HepG2 (cell line): ENCODE measurements around the gene DAD1. TPM values are rescaled to one million over a fixed set of nuclear protein-coding genes. Genes with fewer than 3 reads are reported as not detected.

Source experiments
- ATAC-seq: fragments of 200-7000 bp; cut with Tn5 transposase; 3 replicates; pipeline ENCODE4 v1.9.1; 2020; ENCODE audit warnings: mild to moderate bottlenecking, moderate library complexity
- BruUV-seq: library from RNA; stranded (reverse); fragments of 400-500 nt; replicated peaks from 2 replicates; lab custom pipeline; 2021; lab: Mats Ljungman, UMichigan
- CTCF ChIA-PET: fragments of 300-600 bp; formaldehyde crosslinking; extraction: SDS; loops from one replicate; lab custom pipeline; 2021; ENCODE audit warnings: low total read pairs, inconsistent platforms, low intra/inter-chr PET ratio; lab: Yijun Ruan, JAX
- POLR2A ChIA-PET: fragments of 350-600 bp; sonication (Branson Sonifier 250); formaldehyde crosslinking; loops from one replicate; lab custom pipeline; 2020; ENCODE audit warnings: antibody characterized with exemption, inconsistent platforms; lab: Yijun Ruan, JAX
- DNase-seq: peaks from one replicate; pipeline ENCODE4 v3.0.0-alpha.2; 2015; ENCODE audit warnings: low spot score
- FAIRE-seq: peaks from 3 replicates; lab custom pipeline; 2011; peaks lifted over from hg19 to GRCh38; lab: Jason Lieb, UNC
- H2AFZ ChIP-seq: one replicate; pipeline ENCODE4 v1.6.1; 2011; ENCODE audit warnings: low read length, inconsistent platforms
- H3K27ac ChIP-seq: fragments of 300-600 bp; 3 replicates; pipeline ENCODE4 v1.8.0; 2011; ENCODE audit warnings: mixed run types, mild to moderate bottlenecking, mixed read lengths, low read length, inconsistent platforms; ENCODE audit not compliant: insufficient read depth; ENCODE audit errors: extremely low read length
- H3K27me3 ChIP-seq, 2 experiments: fragments of 200-600 bp in 1 of 2; 2 replicates in 1 of 2; 3 replicates in 1 of 2; pipeline versions ENCODE4 v1.6.0 to v1.8.0; 2011; ENCODE audit warnings: low read length in 2 of 2, mild to moderate bottlenecking in 2 of 2, moderate library complexity in 2 of 2, inconsistent platforms in 1 of 2; ENCODE audit not compliant: insufficient read depth in 2 of 2, control insufficient read depth in 1 of 2
- H3K36me3 ChIP-seq, 2 experiments: fragments of 200-600 bp in 1 of 2; replicated peaks in 1 of 2; 2 replicates in 1 of 2; 3 replicates in 1 of 2; pipeline versions ENCODE4 v1.5.1 to v1.8.0; 2011; ENCODE audit warnings: low read length in 2 of 2, inconsistent platforms in 1 of 2; ENCODE audit not compliant: insufficient read depth in 2 of 2, control insufficient read depth in 1 of 2
- H3K4me1 ChIP-seq: 2 replicates; pipeline ENCODE4 v1.5.1; 2012; ENCODE audit warnings: low read length, inconsistent platforms; ENCODE audit not compliant: insufficient read depth
- H3K4me2 ChIP-seq: 2 replicates; pipeline ENCODE4 v1.6.0; 2011; ENCODE audit warnings: low read depth, low read length, inconsistent platforms
- H3K4me3 ChIP-seq, 3 experiments: fragments of 200-600 bp in 1 of 3; sonication (generic), shearing (Covaris generic) in 1 of 3; replicated peaks in 1 of 3; 2 replicates each; pipeline ENCODE4 v1.5.1; 2011 to 2016; ENCODE audit warnings: low read length in 3 of 3, inconsistent platforms in 2 of 3, low read depth in 2 of 3, mild to moderate bottlenecking in 2 of 3, control low read depth in 1 of 3, mixed read lengths in 1 of 3; ENCODE audit not compliant: insufficient read depth in 1 of 3
- H3K79me2 ChIP-seq: one replicate; pipeline ENCODE4 v1.6.1; 2011; ENCODE audit warnings: low read length, inconsistent platforms; ENCODE audit not compliant: insufficient read depth
- H3K9ac ChIP-seq: 2 replicates; pipeline ENCODE4 v1.6.0; 2011; ENCODE audit warnings: mild to moderate bottlenecking, low read depth, low read length, inconsistent platforms; ENCODE audit not compliant: insufficient read depth
- H3K9me3 ChIP-seq: 2 replicates; pipeline ENCODE4 v1.5.1; 2012; ENCODE audit warnings: mild to moderate bottlenecking, low read length
- H4K20me1 ChIP-seq: 2 replicates; pipeline ENCODE4 v1.6.0; 2011; ENCODE audit warnings: inconsistent platforms, mild to moderate bottlenecking, low read length, moderate library complexity; ENCODE audit not compliant: insufficient read depth
- CREBL2 ChIP-seq: sonication (generic); formaldehyde crosslinking; IDR thresholded peaks from 2 replicates; pipeline ENCODE4 v1.8.1; 2023; ENCODE audit warnings: missing genetic modification reagents, mild to moderate bottlenecking, borderline replicate concordance
- ERF ChIP-seq: IDR thresholded peaks from 2 replicates; pipeline ENCODE4 v1.6.1; 2018; ENCODE audit warnings: missing biosample characterization, missing genetic modification reagents
- RBFOX2 ChIP-seq: fragments of 200-400 bp; formaldehyde crosslinking; IDR thresholded peaks from 2 replicates; pipeline ENCODE4 v1.6.1; 2017; ENCODE audit warnings: low read depth, mild to moderate bottlenecking, low read length
- RBM39 ChIP-seq: fragments of 200-400 bp; formaldehyde crosslinking; IDR thresholded peaks from one replicate; pipeline ENCODE4 v1.6.1; 2018; ENCODE audit warnings: antibody characterized with exemption, mild to moderate bottlenecking, low read depth, low read length; ENCODE audit not compliant: poor library complexity, severe bottlenecking
- SIX1 ChIP-seq: sonication (generic); formaldehyde crosslinking; IDR thresholded peaks from 2 replicates; pipeline ENCODE4 v1.4.0; 2020; ENCODE audit warnings: missing genetic modification reagents, borderline replicate concordance
- ZNF773 ChIP-seq: sonication (generic); formaldehyde crosslinking; IDR thresholded peaks from 2 replicates; pipeline ENCODE4 v1.4.0; 2020; ENCODE audit warnings: missing genetic modification reagents, borderline replicate concordance
- WGBS: methylation state at CpG from one replicate; pipeline ENCODE4 v1.1.6; 2017; ENCODE audit warnings: low lambda C conversion rate; 5-methylcytosine and 5-hydroxymethylcytosine counted together
- in situ Hi-C: cut with HindIII; loops from 2 replicates; pipeline ENCODE4 v1.10.0; 2017; ENCODE audit warnings: low pct_unique_long_range_greater_than_20kb; ENCODE audit not compliant: extremely low pct_ligation_motif_present
- intact Hi-C: fragments of 100-400 bp; cut with micrococcal nuclease; formaldehyde crosslinking; loops from one replicate; pipeline ENCODE4 v1.10.0; 2022; ENCODE audit not compliant: unreplicated experiment
- polyA plus RNA-seq, 8 experiments: library from polyadenylated mRNA; depleted of rRNA in 3 of 8; stranded (reverse) in 7 of 8; unstranded in 1 of 8; fragments of >200 nt; fragmentation: Illumina TruSeq in 4 of 8; extraction: Trizol in 4 of 8; gene quantifications; 2 replicates each; pipeline versions ENCODE4 v1.2.1 to v1.2.3, GENCODE V29; 2011 to 2016; ENCODE audit warnings: low read depth in 4 of 8, missing spikeins in 1 of 8, mixed read lengths in 1 of 8; ENCODE audit not compliant: insufficient read depth in 1 of 8
- total RNA-seq, 5 experiments: library from RNA; depleted of rRNA; stranded (reverse); fragments of >200 nt; fragmentation: Illumina TruSeq; extraction: Trizol; gene quantifications; 2 replicates each; pipeline ENCODE4 v1.2.3, GENCODE V29; 2016; ENCODE audit warnings: low read depth in 1 of 5

Gene DAD1
- total and polyA plus RNA-seq, 2 of the 13 experiments (the other 11 are each of a cell fraction or from before 2014, with no cell fraction given): 558 to 626 TPM

GRCh38 chr14:22567437-22567836, 21.6 kb downstream of the DAD1 start:
- H3K36me3 ChIP-seq: peaks cover 39 to 72% of the 10 kb centered on the region in 2 experiments
- WGBS: 96% methylated on average over 1 of the region's 1 CpG
- TF ChIP-seq SIX1 (CRISPR knock-in tag) (peak; percentile 53; the same call in 1 of the 2 replicates), ERF (CRISPR knock-in tag) (no peak)
- FAIRE-seq (no peak), ATAC-seq (no peak), DNase-seq (no peak)
- H3K4me1 ChIP-seq: peaks cover 17% of the 10 kb centered on the region
- in situ Hi-C loops (no loop called here), intact Hi-C loops (no loop called here)
- H3K4me2 ChIP-seq: no peak overlapping the region
- no peaks in the 10 kb centered on the region for H3K27me3 ChIP-seq
- no peaks in the 10 kb centered on the region for H3K9me3 ChIP-seq
- ChIA-PET CTCF (interaction anchor here (1.2 to 5.5 kb wide), 2 partner anchors 9 to 85 kb away, joined by 6 to 142 read pairs; no protein-coding TSS in a partner anchor), POLR2A (interaction anchor here (1.0 kb wide), 1 partner anchor 22 kb away, joined by 4 read pairs; the partner anchor contains the start of gene DAD1)
- peaks cover 9% of the 10 kb centered on the region; the same call in 1 of the 2 replicates for H4K20me1 ChIP-seq
- H3K4me3 ChIP-seq: no peak overlapping the region
- no peak overlapping the region for H2AFZ ChIP-seq
- H3K79me2 ChIP-seq: peaks cover 25% of the 10 kb centered on the region
- H3K9ac ChIP-seq: no peak overlapping the region
- BruUV-seq: no TSS peak
- H3K27ac ChIP-seq: no peak overlapping the region

GRCh38 chr14:22566845-22567244, 22.2 kb downstream of the DAD1 start:
- H4K20me1 ChIP-seq: peaks cover 9% of the 10 kb centered on the region; the same call in 1 of the 2 replicates
- H3K27me3 ChIP-seq: no peaks in the 10 kb centered on the region
- no TSS peak for BruUV-seq
- POLR2A ChIA-PET: interaction anchor here (1.0 kb wide), 1 partner anchor 23 kb away, joined by 4 read pairs; the partner anchor contains the start of gene DAD1
- peaks cover 38 to 66% of the 10 kb centered on the region in 2 experiments for H3K36me3 ChIP-seq
- no peak for DNase-seq
- H3K27ac ChIP-seq: no peak overlapping the region
- TF ChIP-seq RBFOX2 (0 out of 2 replicates have a peak, but pooled peaks have one; percentile 24), CREBL2 (CRISPR knock-in tag) (no peak), RBM39 (no peak), ZNF773 (CRISPR knock-in tag) (no peak)
- TF ChIP-seq, all 625 proteins: peak for 1
- 97% methylated on average over 2 of the region's 2 CpGs for WGBS
- FAIRE-seq: no peak
- intact Hi-C loops (no loop called here), in situ Hi-C loops (no loop called here)
- Histone ChIP-seq H3K4me2 (no peak overlapping the region), H3K9ac (no peak overlapping the region), H3K79me2 (peaks cover 25% of the 10 kb centered on the region), H3K9me3 (no peaks in the 10 kb centered on the region), H2AFZ (no peak overlapping the region), H3K4me1 (peaks cover 20% of the 10 kb centered on the region), H3K4me3 (no peak overlapping the region)
- ATAC-seq: no peak
- CTCF ChIA-PET: interaction anchor here (1.2 to 5.5 kb wide), 2 partner anchors 8 to 86 kb away, joined by 6 to 142 read pairs; no protein-coding TSS in a partner anchor
